C4-2B (cell line): ENCODE data around the gene SPACDR.

Experiments used
- ZFX ChIP-seq: fragments of 450-650 bp; IDR thresholded peaks from 2 replicates; pipeline ENCODE4 v1.6.1; 2017
- TF ChIP-seq, protein P1 (sequence below): fragments of 450-650 bp; conservative IDR thresholded peaks from 2 replicates; pipeline ENCODE4 v1.5.1; 2017; ENCODE audit warnings: mild to moderate bottlenecking

DNA sequence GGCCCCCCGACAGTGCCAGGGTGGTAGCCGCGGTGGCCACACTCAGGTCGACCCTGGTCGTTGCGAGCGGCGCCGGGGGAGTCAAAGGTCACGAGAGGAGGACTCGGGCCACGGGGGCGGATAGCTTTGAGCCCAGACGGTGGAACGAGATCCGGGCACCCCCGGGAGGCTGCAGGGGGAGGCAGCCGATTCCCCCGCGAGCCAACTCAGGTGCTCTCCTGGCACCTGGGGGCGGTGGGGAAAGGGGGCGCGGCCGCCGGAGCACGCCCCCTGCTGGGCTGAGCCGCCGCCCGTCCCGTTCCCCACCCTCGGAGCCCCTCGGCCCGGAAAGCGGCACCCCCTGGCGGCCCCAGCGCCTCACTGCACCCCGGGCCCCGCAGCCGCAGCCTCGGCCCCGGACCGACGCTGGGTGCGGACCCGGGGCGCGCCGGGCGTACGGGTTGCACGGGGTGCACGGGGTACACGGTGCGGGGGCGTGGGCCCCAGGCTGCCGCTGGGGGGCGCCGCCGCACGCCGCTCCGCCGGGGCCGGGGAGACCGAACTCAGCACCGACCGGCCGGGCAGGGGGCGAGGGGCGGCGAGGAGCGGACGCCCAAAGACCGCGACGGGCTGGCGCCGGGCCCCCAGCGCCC is 19.1 kb upstream of the SPACDR start:
- TF ChIP-seq, protein P1, sequence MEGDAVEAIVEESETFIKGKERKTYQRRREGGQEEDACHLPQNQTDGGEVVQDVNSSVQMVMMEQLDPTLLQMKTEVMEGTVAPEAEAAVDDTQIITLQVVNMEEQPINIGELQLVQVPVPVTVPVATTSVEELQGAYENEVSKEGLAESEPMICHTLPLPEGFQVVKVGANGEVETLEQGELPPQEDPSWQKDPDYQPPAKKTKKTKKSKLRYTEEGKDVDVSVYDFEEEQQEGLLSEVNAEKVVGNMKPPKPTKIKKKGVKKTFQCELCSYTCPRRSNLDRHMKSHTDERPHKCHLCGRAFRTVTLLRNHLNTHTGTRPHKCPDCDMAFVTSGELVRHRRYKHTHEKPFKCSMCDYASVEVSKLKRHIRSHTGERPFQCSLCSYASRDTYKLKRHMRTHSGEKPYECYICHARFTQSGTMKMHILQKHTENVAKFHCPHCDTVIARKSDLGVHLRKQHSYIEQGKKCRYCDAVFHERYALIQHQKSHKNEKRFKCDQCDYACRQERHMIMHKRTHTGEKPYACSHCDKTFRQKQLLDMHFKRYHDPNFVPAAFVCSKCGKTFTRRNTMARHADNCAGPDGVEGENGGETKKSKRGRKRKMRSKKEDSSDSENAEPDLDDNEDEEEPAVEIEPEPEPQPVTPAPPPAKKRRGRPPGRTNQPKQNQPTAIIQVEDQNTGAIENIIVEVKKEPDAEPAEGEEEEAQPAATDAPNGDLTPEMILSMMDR: peak; percentile 100
- no peak for TF ChIP-seq ZFX
